Mucosa of rectum (tissue), 2 donors: ENCODE data around the gene AIPL1.

Source experiments
- H3K27ac ChIP-seq, 2 donors: one replicate each; pipeline ENCODE4 v1.7.0; 2013; ENCODE audit warnings: inconsistent platforms in 2 of 2, low read depth in 2 of 2, low read length in 2 of 2
- H3K27me3 ChIP-seq, 2 donors: one replicate each; pipeline ENCODE4 v1.7.0; 2013; ENCODE audit warnings: low read length in 2 of 2; ENCODE audit not compliant: control insufficient read depth in 2 of 2, insufficient read depth in 2 of 2
- H3K36me3 ChIP-seq, 2 donors: one replicate each; pipeline ENCODE4 v1.7.0; 2013; ENCODE audit warnings: low read length in 2 of 2; ENCODE audit not compliant: control insufficient read depth in 2 of 2, insufficient read depth in 2 of 2
- H3K4me1 ChIP-seq, 2 donors: one replicate each; pipeline ENCODE4 v1.7.0; 2013; ENCODE audit warnings: low read length in 2 of 2, mild to moderate bottlenecking in 1 of 2; ENCODE audit not compliant: control insufficient read depth in 2 of 2, insufficient read depth in 2 of 2
- H3K4me3 ChIP-seq, 2 donors: one replicate each; pipeline ENCODE4 v1.7.0; 2013; ENCODE audit warnings: low read length in 2 of 2
- H3K9ac ChIP-seq, 2 donors: one replicate each; pipeline ENCODE4 v1.7.0; 2013; ENCODE audit warnings: low read length in 2 of 2, low read depth in 1 of 2, mild to moderate bottlenecking in 1 of 2
- H3K9me3 ChIP-seq, 2 donors: one replicate each; pipeline ENCODE4 v1.7.0; 2013; ENCODE audit warnings: low read length in 2 of 2; ENCODE audit not compliant: control insufficient read depth in 2 of 2
- donor health status: healthy.
- donor health status: Normal muscosa, but diverticular disease.

Gene AIPL1

GRCh38 chr17:6376931-6377361, 58.0 kb downstream of the AIPL1 start:
- Histone ChIP-seq H3K4me1 (no peaks in the 10 kb centered on the region), H3K27me3 (no peaks in the 10 kb centered on the region), H3K9me3 (peaks cover 0 to 4% of the 10 kb centered on the region in 2 donors), H3K27ac (no peak overlapping the region), H3K9ac (no peak overlapping the region), H3K4me3 (no peak overlapping the region), H3K36me3 (no peaks in the 10 kb centered on the region)

GRCh38 chr17:6374761-6375312, 60.1 kb downstream of the AIPL1 start:
- peaks cover 0 to 4% of the 10 kb centered on the region in 2 donors for H3K9me3 ChIP-seq
- no peaks in the 10 kb centered on the region for H3K27me3 ChIP-seq
- no peak overlapping the region for H3K4me3 ChIP-seq
- no peak overlapping the region for H3K9ac ChIP-seq
- no peak overlapping the region for H3K27ac ChIP-seq
- H3K36me3 ChIP-seq, result no peaks in the 10 kb centered on the region
- H3K4me1 ChIP-seq, result no peaks in the 10 kb centered on the region

- H3K4me3 ChIP-seq, result no peak overlapping the region
- no peaks in the 10 kb centered on the region for H3K27me3 ChIP-seq
- H3K9ac ChIP-seq, result no peak overlapping the region
- H3K9me3 ChIP-seq, result peaks cover 0 to 4% of the 10 kb centered on the region in 2 donors
- no peak overlapping the region for H3K27ac ChIP-seq
- no peaks in the 10 kb centered on the region for H3K4me1 ChIP-seq
- H3K36me3 ChIP-seq, result no peaks in the 10 kb centered on the region
Observed at GRCh38 chr17:6374271-6374691, 60.6 kb downstream of the AIPL1 start.
